ENCODE results near the gene ABL1.

Gene ABL1

DNA sequence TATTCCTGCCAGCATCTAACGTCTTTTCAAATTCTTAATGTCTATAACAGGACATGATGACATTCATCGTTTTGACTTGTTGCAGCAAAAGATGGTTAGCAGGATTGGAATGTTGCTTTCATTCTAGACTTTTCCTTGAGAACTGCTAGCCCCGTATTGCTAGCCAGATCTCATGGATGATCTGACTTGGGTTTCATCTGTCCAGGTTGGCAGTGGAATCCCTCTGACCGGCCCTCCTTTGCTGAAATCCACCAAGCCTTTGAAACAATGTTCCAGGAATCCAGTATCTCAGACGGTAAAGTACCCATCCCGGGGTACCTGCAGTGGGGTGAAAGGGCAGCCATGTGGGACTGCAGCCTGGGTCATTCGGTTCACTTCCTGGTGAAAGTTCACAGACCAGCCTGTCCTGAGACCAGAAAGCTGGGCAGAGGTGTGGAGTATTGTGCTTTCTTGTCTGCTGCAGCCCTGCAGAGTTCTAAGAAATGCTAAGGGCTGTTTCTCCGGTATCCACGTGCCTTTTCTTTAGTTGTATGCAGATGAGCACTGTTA lies 44.9 kb downstream of the ABL1 start:
- TF ChIP-seq, protein P1, sequence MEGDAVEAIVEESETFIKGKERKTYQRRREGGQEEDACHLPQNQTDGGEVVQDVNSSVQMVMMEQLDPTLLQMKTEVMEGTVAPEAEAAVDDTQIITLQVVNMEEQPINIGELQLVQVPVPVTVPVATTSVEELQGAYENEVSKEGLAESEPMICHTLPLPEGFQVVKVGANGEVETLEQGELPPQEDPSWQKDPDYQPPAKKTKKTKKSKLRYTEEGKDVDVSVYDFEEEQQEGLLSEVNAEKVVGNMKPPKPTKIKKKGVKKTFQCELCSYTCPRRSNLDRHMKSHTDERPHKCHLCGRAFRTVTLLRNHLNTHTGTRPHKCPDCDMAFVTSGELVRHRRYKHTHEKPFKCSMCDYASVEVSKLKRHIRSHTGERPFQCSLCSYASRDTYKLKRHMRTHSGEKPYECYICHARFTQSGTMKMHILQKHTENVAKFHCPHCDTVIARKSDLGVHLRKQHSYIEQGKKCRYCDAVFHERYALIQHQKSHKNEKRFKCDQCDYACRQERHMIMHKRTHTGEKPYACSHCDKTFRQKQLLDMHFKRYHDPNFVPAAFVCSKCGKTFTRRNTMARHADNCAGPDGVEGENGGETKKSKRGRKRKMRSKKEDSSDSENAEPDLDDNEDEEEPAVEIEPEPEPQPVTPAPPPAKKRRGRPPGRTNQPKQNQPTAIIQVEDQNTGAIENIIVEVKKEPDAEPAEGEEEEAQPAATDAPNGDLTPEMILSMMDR (conservative IDR thresholded peaks at IDR 0.05; ENCODE audit: control insufficient read depth, insufficient read depth, low read depth, low read length) = no peak
- DNase-seq (ENCODE audit: low read depth) = no peak
- H3K4me3 ChIP-seq (ENCODE audit: control insufficient read depth, low read depth, low read length) = no peak overlapping the region

DNA sequence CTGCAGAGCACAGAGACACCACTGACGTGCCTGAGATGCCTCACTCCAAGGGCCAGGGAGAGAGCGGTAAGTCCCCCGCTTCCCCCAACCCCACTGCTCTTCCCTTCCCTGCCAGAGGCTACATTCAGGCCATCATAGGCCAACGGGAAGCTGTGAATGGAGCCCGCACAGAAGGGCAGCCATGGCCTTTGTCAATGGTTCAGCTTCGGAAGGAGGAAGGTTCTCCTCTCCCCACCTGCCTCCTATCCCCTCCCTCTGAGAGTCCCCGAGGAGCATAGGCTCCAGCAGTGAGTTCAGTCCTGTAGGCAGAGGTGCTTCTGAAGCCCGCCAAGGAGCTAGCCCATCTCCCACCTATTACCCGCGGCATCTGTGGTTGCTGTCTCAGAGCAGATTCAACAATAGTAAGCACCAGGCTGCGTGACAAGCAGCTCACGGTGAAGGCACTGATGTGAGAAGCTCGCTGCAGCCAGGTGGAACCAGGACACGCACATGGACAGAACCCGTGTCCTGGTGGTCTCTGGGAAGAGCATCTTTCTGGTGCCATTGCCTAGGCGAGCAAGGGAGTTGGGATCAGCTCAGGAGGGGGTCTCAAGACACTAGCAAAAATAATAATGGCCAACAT lies 45.7 kb downstream of the ABL1 start:
- no peak for DNase-seq (ENCODE audit: low read depth)
- TF ChIP-seq, protein P1 (conservative IDR thresholded peaks at IDR 0.05; ENCODE audit: control insufficient read depth, insufficient read depth, low read depth, low read length) = no peak
- no peak overlapping the region for H3K4me3 ChIP-seq (ENCODE audit: control insufficient read depth, low read depth, low read length)

DNA sequence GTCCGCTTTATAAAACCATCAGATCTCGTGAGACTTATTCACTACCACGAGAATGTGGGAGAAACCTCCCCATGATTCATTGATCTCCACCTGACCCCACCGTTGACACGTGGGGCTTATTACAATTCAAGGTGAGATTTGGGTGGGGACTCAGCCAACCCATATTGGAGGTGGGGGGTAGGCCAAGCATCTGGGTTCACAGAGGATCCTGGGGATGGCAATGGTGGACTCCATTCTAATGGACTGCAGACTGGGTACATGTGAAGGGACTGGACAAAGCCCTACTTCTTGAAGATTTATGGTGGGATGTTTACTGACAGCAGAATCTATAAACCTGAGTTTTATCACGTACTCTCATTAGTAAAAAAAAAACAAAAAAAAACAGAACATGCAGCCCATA lies 46.5 kb downstream of the ABL1 start:
- TF ChIP-seq, protein P1 (conservative IDR thresholded peaks at IDR 0.05; ENCODE audit: control insufficient read depth, insufficient read depth, low read depth, low read length) = no peak
- no peak overlapping the region for H3K4me3 ChIP-seq (ENCODE audit: control insufficient read depth, low read depth, low read length)
- no peak for DNase-seq (ENCODE audit: low read depth)

DNA sequence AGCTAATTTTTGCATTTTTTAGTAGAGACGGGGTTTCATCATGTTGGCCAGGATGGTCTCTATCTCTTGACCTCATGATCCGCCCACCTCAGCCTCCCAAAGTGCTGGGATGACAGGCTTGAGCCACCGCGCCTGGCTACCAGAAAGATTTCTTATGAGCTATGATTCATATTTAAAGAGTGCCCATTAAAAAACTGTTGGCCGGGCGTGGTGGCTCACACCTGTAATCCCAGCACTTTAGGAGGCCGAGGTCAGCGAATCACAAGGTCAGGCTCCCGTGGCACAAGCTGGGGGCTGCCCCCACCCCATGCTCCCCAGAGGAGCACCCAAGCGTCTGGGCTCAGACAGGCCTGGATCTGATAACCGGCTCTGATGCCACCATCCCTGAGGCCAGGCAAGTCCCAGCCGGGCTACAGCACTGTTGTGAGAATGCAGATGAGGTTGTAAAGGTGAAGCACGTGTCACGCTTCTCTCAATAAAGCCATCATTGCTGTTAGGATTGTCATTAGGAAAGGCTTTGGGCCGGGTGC lies 47.7 kb downstream of the ABL1 start:
- no peak overlapping the region for H3K4me3 ChIP-seq (ENCODE audit: control insufficient read depth, low read depth, low read length)
- TF ChIP-seq, protein P1 (conservative IDR thresholded peaks at IDR 0.05; ENCODE audit: control insufficient read depth, insufficient read depth, low read depth, low read length) = no peak
- DNase-seq (ENCODE audit: low read depth) = no peak

DNA sequence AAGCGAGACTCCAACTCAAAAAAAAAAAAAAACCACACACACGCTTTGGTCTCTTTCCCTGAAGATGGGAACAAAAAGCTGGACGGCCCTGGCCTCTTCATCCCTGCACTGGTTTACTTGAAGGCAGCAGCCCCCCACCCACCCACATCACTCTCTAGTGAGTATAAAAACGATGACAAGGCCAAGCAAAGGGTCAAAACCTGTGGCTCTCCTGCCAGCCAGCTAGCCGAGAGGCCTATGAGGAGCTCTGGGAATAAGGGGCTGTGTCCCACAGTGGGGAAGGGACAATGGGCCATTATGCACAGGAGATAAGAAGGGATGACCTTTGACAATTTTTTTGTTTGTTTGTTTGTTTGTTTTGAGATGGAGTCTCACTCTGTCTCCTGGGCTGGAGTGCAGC lies 48.4 kb downstream of the ABL1 start:
- no peak overlapping the region for H3K4me3 ChIP-seq (ENCODE audit: control insufficient read depth, low read depth, low read length)

DNA sequence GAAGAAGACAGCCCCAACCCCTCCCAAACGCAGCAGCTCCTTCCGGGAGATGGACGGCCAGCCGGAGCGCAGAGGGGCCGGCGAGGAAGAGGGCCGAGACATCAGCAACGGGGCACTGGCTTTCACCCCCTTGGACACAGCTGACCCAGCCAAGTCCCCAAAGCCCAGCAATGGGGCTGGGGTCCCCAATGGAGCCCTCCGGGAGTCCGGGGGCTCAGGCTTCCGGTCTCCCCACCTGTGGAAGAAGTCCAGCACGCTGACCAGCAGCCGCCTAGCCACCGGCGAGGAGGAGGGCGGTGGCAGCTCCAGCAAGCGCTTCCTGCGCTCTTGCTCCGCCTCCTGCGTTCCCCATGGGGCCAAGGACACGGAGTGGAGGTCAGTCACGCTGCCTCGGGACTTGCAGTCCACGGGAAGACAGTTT lies 49.1 kb downstream of the ABL1 start:
- TF ChIP-seq, protein P1 (conservative IDR thresholded peaks at IDR 0.05; ENCODE audit: control insufficient read depth, insufficient read depth, low read depth, low read length) = no peak
- DNase-seq (ENCODE audit: low read depth) = no peak
- no peak overlapping the region for H3K4me3 ChIP-seq (ENCODE audit: control insufficient read depth, low read depth, low read length)

More for the DNA sequence above, 48.4 kb downstream of the ABL1 start:
- TF ChIP-seq, protein P1 (conservative IDR thresholded peaks at IDR 0.05; ENCODE audit: control insufficient read depth, insufficient read depth, low read depth, low read length) = no peak
- DNase-seq (ENCODE audit: low read depth) = no peak
